CD14-positive monocyte (primary cell): ENCODE results near the gene NINL. TPM values are rescaled to one million over a fixed set of nuclear protein-coding genes. Genes with fewer than 3 reads are reported as not detected.

ENCODE experiments used
- DNase-seq, 3 donors: peaks; one replicate each; pipeline ENCODE4 v3.0.0-alpha.2; 2011 to 2022
- H2AFZ ChIP-seq: 2 replicates; pipeline ENCODE4 v1.6.0; 2012; ENCODE audit warnings: mild to moderate bottlenecking, low read depth, low read length, inconsistent platforms; ENCODE audit not compliant: insufficient read depth, poor library complexity, severe bottlenecking
- H3K27ac ChIP-seq, 2 donors: 1 replicate in 1 of 2; 2 replicates in 1 of 2; pipeline ENCODE4 v1.5.1; 2012 to 2013; ENCODE audit warnings: low read length in 2 of 2, control low read depth in 1 of 2, inconsistent platforms in 1 of 2, low read depth in 1 of 2, mild to moderate bottlenecking in 1 of 2
- H3K27me3 ChIP-seq, 2 donors: one replicate each; pipeline versions ENCODE4 v1.6.0 to v1.6.1; 2011 to 2013; ENCODE audit warnings: low read length in 2 of 2; ENCODE audit not compliant: control insufficient read depth in 2 of 2, insufficient read depth in 2 of 2
- H3K36me3 ChIP-seq, 2 donors: replicated peaks in 1 of 2; 1 replicate in 1 of 2; 2 replicates in 1 of 2; pipeline versions ENCODE4 v1.5.1 to v1.6.1; 2012 to 2013; ENCODE audit warnings: low read length in 2 of 2, control low read depth in 1 of 2, inconsistent platforms in 1 of 2, mild to moderate bottlenecking in 1 of 2; ENCODE audit not compliant: insufficient read depth in 2 of 2, control insufficient read depth in 1 of 2
- H3K4me1 ChIP-seq, 2 donors: 1 replicate in 1 of 2; 2 replicates in 1 of 2; pipeline versions ENCODE4 v1.5.1 to v1.6.1; 2012 to 2013; ENCODE audit warnings: low read length in 2 of 2, control low read depth in 1 of 2, inconsistent platforms in 1 of 2, mild to moderate bottlenecking in 1 of 2, moderate library complexity in 1 of 2; ENCODE audit not compliant: insufficient read depth in 2 of 2, control insufficient read depth in 1 of 2
- H3K4me2 ChIP-seq: replicated peaks from 2 replicates; pipeline ENCODE3; 2012; ENCODE audit warnings: low read length, moderate library complexity, mild to moderate bottlenecking; ENCODE audit not compliant: poor library complexity, severe bottlenecking; ENCODE audit errors: extremely low read depth
- H3K4me3 ChIP-seq, 3 experiments: fragments of 200-600 bp in 1 of 3; sonication (generic) in 1 of 3; replicated peaks in 1 of 3; 1 replicate in 2 of 3; 2 replicates in 1 of 3; pipeline ENCODE4 v1.5.1; 2011 to 2013; ENCODE audit warnings: low read length in 3 of 3, mild to moderate bottlenecking in 3 of 3, control low read depth in 2 of 3, low read depth in 2 of 3, inconsistent platforms in 1 of 3, moderate library complexity in 1 of 3
- H3K79me2 ChIP-seq: 2 replicates; pipeline ENCODE4 v1.6.0; 2012; ENCODE audit warnings: mild to moderate bottlenecking, control low read depth, inconsistent platforms, low read length, moderate library complexity; ENCODE audit not compliant: insufficient read depth
- H3K9ac ChIP-seq: 2 replicates; pipeline ENCODE4 v1.6.0; 2017; ENCODE audit warnings: low read length, mild to moderate bottlenecking; ENCODE audit not compliant: insufficient read depth, poor library complexity, severe bottlenecking
- H3K9me3 ChIP-seq, 2 donors: replicated peaks in 1 of 2; 1 replicate in 1 of 2; 2 replicates in 1 of 2; pipeline versions ENCODE4 v1.5.1 to v1.6.1; 2012 to 2013; ENCODE audit warnings: low read length in 2 of 2, control low read depth in 1 of 2; ENCODE audit not compliant: control insufficient read depth in 1 of 2, insufficient read depth in 1 of 2
- H4K20me1 ChIP-seq: 2 replicates; pipeline ENCODE4 v1.6.0; 2012; ENCODE audit warnings: mild to moderate bottlenecking, low read length, control low read depth, moderate library complexity; ENCODE audit not compliant: insufficient read depth
- H3K27ac Mint-ChIP-seq, 7 donors: one replicate each; pipeline ENCODE4 v1.8.0; 2020; ENCODE audit warnings: mild to moderate bottlenecking in 7 of 7, mixed read lengths in 7 of 7, moderate library complexity in 6 of 7, inconsistent platforms in 2 of 7
- H3K27me3 Mint-ChIP-seq, 3 donors: one replicate each; pipeline ENCODE4 v1.8.0; 2021 to 2022; ENCODE audit warnings: low read depth in 3 of 3, mild to moderate bottlenecking in 3 of 3, mixed read lengths in 3 of 3, moderate library complexity in 3 of 3, inconsistent platforms in 1 of 3
- H3K36me3 Mint-ChIP-seq, 2 donors: one replicate each; pipeline ENCODE4 v1.8.0; 2020; ENCODE audit warnings: mixed read lengths in 2 of 2, inconsistent platforms in 1 of 2, mild to moderate bottlenecking in 1 of 2
- H3K4me1 Mint-ChIP-seq: one replicate; pipeline ENCODE4 v1.8.0; 2020; ENCODE audit warnings: mild to moderate bottlenecking, mixed read lengths
- H3K4me3 Mint-ChIP-seq, 2 donors: one replicate each; pipeline ENCODE4 v1.8.0; 2020; ENCODE audit warnings: mild to moderate bottlenecking in 2 of 2, mixed read lengths in 2 of 2, moderate library complexity in 1 of 2
- H3K9me3 Mint-ChIP-seq, 7 donors: one replicate each; pipeline ENCODE4 v1.8.0; 2020 to 2022; ENCODE audit warnings: mixed read lengths in 7 of 7, mild to moderate bottlenecking in 6 of 7, moderate library complexity in 6 of 7, inconsistent platforms in 2 of 7
- WGBS: methylation state at CpG from one replicate; pipeline ENCODE4 v1.1.5; 2013; ENCODE audit warnings: missing lambda C conversion rate; ENCODE audit not compliant: insufficient coverage; 5-methylcytosine and 5-hydroxymethylcytosine counted together
- intact Hi-C, 2 donors: fragments of 100-400 bp; cut with micrococcal nuclease; formaldehyde crosslinking; loops; one replicate each; pipeline versions ENCODE4 v1.15.0 to v1.15.1; 2023
- polyA plus RNA-seq, 3 donors: library from polyadenylated mRNA; depleted of rRNA in 1 of 3; unstranded in 2 of 3; stranded (reverse) in 1 of 3; fragments of 300-500 nt in 2 of 3; fragments of >200 nt in 1 of 3; fragmentation: Illumina TruSeq in 2 of 3; gene quantifications; 1 replicate in 2 of 3; 2 replicates in 1 of 3; pipeline ENCODE4 v1.2.3, GENCODE V29; 2012 to 2021
- TF ChIP-seq, protein P1 (sequence below): fragments of 200-600 bp; IDR thresholded peaks from one replicate; pipeline ENCODE4 v1.8.0; 2022; ENCODE audit warnings: antibody characterized with exemption, mild to moderate bottlenecking

NINL gene
- polyA plus RNA-seq, 3 donors: 0.08 to 0.15 TPM; not detected in 1

GRCh38 chr20:25567286-25567685 lies 18.0 kb downstream of the NINL start:
- no peak overlapping the region for H3K4me3 ChIP-seq
- peaks cover 7 to 9% (median 7%) of the 10 kb centered on the region in 3 donors for H3K27me3 Mint-ChIP-seq
- peaks cover 1 to 10% (median 6%) of the 10 kb centered on the region in 7 donors for H3K9me3 Mint-ChIP-seq
- no peaks in the 10 kb centered on the region for H3K27me3 ChIP-seq
- no CpG with 5 or more reads among the region's 2 CpGs for WGBS
- no peak overlapping the region for H2AFZ ChIP-seq
- H3K4me3 Mint-ChIP-seq: no peak overlapping the region
- TF ChIP-seq, protein P1, sequence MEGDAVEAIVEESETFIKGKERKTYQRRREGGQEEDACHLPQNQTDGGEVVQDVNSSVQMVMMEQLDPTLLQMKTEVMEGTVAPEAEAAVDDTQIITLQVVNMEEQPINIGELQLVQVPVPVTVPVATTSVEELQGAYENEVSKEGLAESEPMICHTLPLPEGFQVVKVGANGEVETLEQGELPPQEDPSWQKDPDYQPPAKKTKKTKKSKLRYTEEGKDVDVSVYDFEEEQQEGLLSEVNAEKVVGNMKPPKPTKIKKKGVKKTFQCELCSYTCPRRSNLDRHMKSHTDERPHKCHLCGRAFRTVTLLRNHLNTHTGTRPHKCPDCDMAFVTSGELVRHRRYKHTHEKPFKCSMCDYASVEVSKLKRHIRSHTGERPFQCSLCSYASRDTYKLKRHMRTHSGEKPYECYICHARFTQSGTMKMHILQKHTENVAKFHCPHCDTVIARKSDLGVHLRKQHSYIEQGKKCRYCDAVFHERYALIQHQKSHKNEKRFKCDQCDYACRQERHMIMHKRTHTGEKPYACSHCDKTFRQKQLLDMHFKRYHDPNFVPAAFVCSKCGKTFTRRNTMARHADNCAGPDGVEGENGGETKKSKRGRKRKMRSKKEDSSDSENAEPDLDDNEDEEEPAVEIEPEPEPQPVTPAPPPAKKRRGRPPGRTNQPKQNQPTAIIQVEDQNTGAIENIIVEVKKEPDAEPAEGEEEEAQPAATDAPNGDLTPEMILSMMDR: no peak
- no peaks in the 10 kb centered on the region for H4K20me1 ChIP-seq
- H3K79me2 ChIP-seq: no peaks in the 10 kb centered on the region
- H3K27ac ChIP-seq: no peak overlapping the region
- H3K27ac Mint-ChIP-seq: no peak overlapping the region
- H3K4me1 Mint-ChIP-seq: no peaks in the 10 kb centered on the region
- no peak for DNase-seq
- no peaks in the 10 kb centered on the region for H3K4me1 ChIP-seq
- no peaks in the 10 kb centered on the region for H3K36me3 Mint-ChIP-seq
- intact Hi-C loops: no loop called here
- H3K9me3 ChIP-seq: peaks cover 0 to 5% of the 10 kb centered on the region in 2 donors
- H3K36me3 ChIP-seq: no peaks in the 10 kb centered on the region
- no peak overlapping the region for H3K9ac ChIP-seq
- no peak overlapping the region for H3K4me2 ChIP-seq

GRCh38 chr20:25566821-25567220 lies 18.5 kb downstream of the NINL start:
- TF ChIP-seq, protein P1: no peak
- no peak overlapping the region for H3K4me3 Mint-ChIP-seq
- no peaks in the 10 kb centered on the region for H3K4me1 Mint-ChIP-seq
- no CpG with 5 or more reads among the region's 2 CpGs for WGBS
- no peaks in the 10 kb centered on the region for H3K36me3 Mint-ChIP-seq
- no peaks in the 10 kb centered on the region for H3K27me3 ChIP-seq
- DNase-seq: no peak
- H3K27ac ChIP-seq: no peak overlapping the region
- peaks cover 0 to 5% of the 10 kb centered on the region in 2 donors for H3K9me3 ChIP-seq
- no peak overlapping the region for H2AFZ ChIP-seq
- no peak overlapping the region for H3K27ac Mint-ChIP-seq
- intact Hi-C loops: no loop called here
- H3K4me1 ChIP-seq: no peaks in the 10 kb centered on the region
- H3K4me3 ChIP-seq: no peak overlapping the region
- peaks cover 5 to 9% (median 7%) of the 10 kb centered on the region in 3 donors for H3K27me3 Mint-ChIP-seq
- no peaks in the 10 kb centered on the region for H4K20me1 ChIP-seq
- peaks cover 1 to 10% (median 6%) of the 10 kb centered on the region in 7 donors for H3K9me3 Mint-ChIP-seq
- no peak overlapping the region for H3K4me2 ChIP-seq
- H3K36me3 ChIP-seq: no peaks in the 10 kb centered on the region
- no peak overlapping the region for H3K9ac ChIP-seq
- no peaks in the 10 kb centered on the region for H3K79me2 ChIP-seq
